CD14-positive monocyte (primary cell): ENCODE data around the gene CARD6. TPM values are rescaled to one million over a fixed set of nuclear protein-coding genes. Genes with fewer than 3 reads are reported as not detected.
"Not testable (repeated sequence)": the region's sequence is repeated elsewhere in the genome, so short reads cannot be mapped to it uniquely, and the experiment has no call there.

Experiments
- DNase-seq, 3 donors: peaks; one replicate each; pipeline ENCODE4 v3.0.0-alpha.2; 2011 to 2022
- H2AFZ ChIP-seq: 2 replicates; pipeline ENCODE4 v1.6.0; 2012; ENCODE audit warnings: mild to moderate bottlenecking, low read depth, low read length, inconsistent platforms; ENCODE audit not compliant: insufficient read depth, poor library complexity, severe bottlenecking
- H3K27ac ChIP-seq, 2 donors: 1 replicate in 1 of 2; 2 replicates in 1 of 2; pipeline ENCODE4 v1.5.1; 2012 to 2013; ENCODE audit warnings: low read length in 2 of 2, control low read depth in 1 of 2, inconsistent platforms in 1 of 2, low read depth in 1 of 2, mild to moderate bottlenecking in 1 of 2
- H3K27me3 ChIP-seq, 2 donors: one replicate each; pipeline versions ENCODE4 v1.6.0 to v1.6.1; 2011 to 2013; ENCODE audit warnings: low read length in 2 of 2; ENCODE audit not compliant: control insufficient read depth in 2 of 2, insufficient read depth in 2 of 2
- H3K36me3 ChIP-seq, 2 donors: replicated peaks in 1 of 2; 1 replicate in 1 of 2; 2 replicates in 1 of 2; pipeline versions ENCODE4 v1.5.1 to v1.6.1; 2012 to 2013; ENCODE audit warnings: low read length in 2 of 2, control low read depth in 1 of 2, inconsistent platforms in 1 of 2, mild to moderate bottlenecking in 1 of 2; ENCODE audit not compliant: insufficient read depth in 2 of 2, control insufficient read depth in 1 of 2
- H3K4me1 ChIP-seq, 2 donors: 1 replicate in 1 of 2; 2 replicates in 1 of 2; pipeline versions ENCODE4 v1.5.1 to v1.6.1; 2012 to 2013; ENCODE audit warnings: low read length in 2 of 2, control low read depth in 1 of 2, inconsistent platforms in 1 of 2, mild to moderate bottlenecking in 1 of 2, moderate library complexity in 1 of 2; ENCODE audit not compliant: insufficient read depth in 2 of 2, control insufficient read depth in 1 of 2
- H3K4me2 ChIP-seq: replicated peaks from 2 replicates; pipeline ENCODE3; 2012; ENCODE audit warnings: low read length, moderate library complexity, mild to moderate bottlenecking; ENCODE audit not compliant: poor library complexity, severe bottlenecking; ENCODE audit errors: extremely low read depth
- H3K4me3 ChIP-seq, 3 experiments: fragments of 200-600 bp in 1 of 3; sonication (generic) in 1 of 3; replicated peaks in 1 of 3; 1 replicate in 2 of 3; 2 replicates in 1 of 3; pipeline ENCODE4 v1.5.1; 2011 to 2013; ENCODE audit warnings: low read length in 3 of 3, mild to moderate bottlenecking in 3 of 3, control low read depth in 2 of 3, low read depth in 2 of 3, inconsistent platforms in 1 of 3, moderate library complexity in 1 of 3
- H3K79me2 ChIP-seq: 2 replicates; pipeline ENCODE4 v1.6.0; 2012; ENCODE audit warnings: mild to moderate bottlenecking, control low read depth, inconsistent platforms, low read length, moderate library complexity; ENCODE audit not compliant: insufficient read depth
- H3K9ac ChIP-seq: 2 replicates; pipeline ENCODE4 v1.6.0; 2017; ENCODE audit warnings: low read length, mild to moderate bottlenecking; ENCODE audit not compliant: insufficient read depth, poor library complexity, severe bottlenecking
- H3K9me3 ChIP-seq, 2 donors: replicated peaks in 1 of 2; 1 replicate in 1 of 2; 2 replicates in 1 of 2; pipeline versions ENCODE4 v1.5.1 to v1.6.1; 2012 to 2013; ENCODE audit warnings: low read length in 2 of 2, control low read depth in 1 of 2; ENCODE audit not compliant: control insufficient read depth in 1 of 2, insufficient read depth in 1 of 2
- H4K20me1 ChIP-seq: 2 replicates; pipeline ENCODE4 v1.6.0; 2012; ENCODE audit warnings: mild to moderate bottlenecking, low read length, control low read depth, moderate library complexity; ENCODE audit not compliant: insufficient read depth
- H3K27ac Mint-ChIP-seq, 7 donors: one replicate each; pipeline ENCODE4 v1.8.0; 2020; ENCODE audit warnings: mild to moderate bottlenecking in 7 of 7, mixed read lengths in 7 of 7, moderate library complexity in 6 of 7, inconsistent platforms in 2 of 7
- H3K27me3 Mint-ChIP-seq, 3 donors: one replicate each; pipeline ENCODE4 v1.8.0; 2021 to 2022; ENCODE audit warnings: low read depth in 3 of 3, mild to moderate bottlenecking in 3 of 3, mixed read lengths in 3 of 3, moderate library complexity in 3 of 3, inconsistent platforms in 1 of 3
- H3K36me3 Mint-ChIP-seq, 2 donors: one replicate each; pipeline ENCODE4 v1.8.0; 2020; ENCODE audit warnings: mixed read lengths in 2 of 2, inconsistent platforms in 1 of 2, mild to moderate bottlenecking in 1 of 2
- H3K4me1 Mint-ChIP-seq: one replicate; pipeline ENCODE4 v1.8.0; 2020; ENCODE audit warnings: mild to moderate bottlenecking, mixed read lengths
- H3K4me3 Mint-ChIP-seq, 2 donors: one replicate each; pipeline ENCODE4 v1.8.0; 2020; ENCODE audit warnings: mild to moderate bottlenecking in 2 of 2, mixed read lengths in 2 of 2, moderate library complexity in 1 of 2
- H3K9me3 Mint-ChIP-seq, 7 donors: one replicate each; pipeline ENCODE4 v1.8.0; 2020 to 2022; ENCODE audit warnings: mixed read lengths in 7 of 7, mild to moderate bottlenecking in 6 of 7, moderate library complexity in 6 of 7, inconsistent platforms in 2 of 7
- CTCF ChIP-seq: fragments of 200-600 bp; IDR thresholded peaks from one replicate; pipeline ENCODE4 v1.8.0; 2022; ENCODE audit warnings: antibody characterized with exemption, mild to moderate bottlenecking
- WGBS: methylation state at CpG from one replicate; pipeline ENCODE4 v1.1.5; 2013; ENCODE audit warnings: missing lambda C conversion rate; ENCODE audit not compliant: insufficient coverage; 5-methylcytosine and 5-hydroxymethylcytosine counted together
- intact Hi-C, 2 donors: fragments of 100-400 bp; cut with micrococcal nuclease; formaldehyde crosslinking; loops; one replicate each; pipeline versions ENCODE4 v1.15.0 to v1.15.1; 2023
- polyA plus RNA-seq, 3 donors: library from polyadenylated mRNA; depleted of rRNA in 1 of 3; unstranded in 2 of 3; stranded (reverse) in 1 of 3; fragments of 300-500 nt in 2 of 3; fragments of >200 nt in 1 of 3; fragmentation: Illumina TruSeq in 2 of 3; gene quantifications; 1 replicate in 2 of 3; 2 replicates in 1 of 3; pipeline ENCODE4 v1.2.3, GENCODE V29; 2012 to 2021

Gene CARD6
- polyA plus RNA-seq, 3 donors: 5.8 to 15.6 (median 10.6) TPM

GRCh38 chr5:40882291-40882690, 41.1 kb downstream of the CARD6 start:
- H3K4me3 Mint-ChIP-seq: no peak overlapping the region
- Histone ChIP-seq H3K79me2 (no peaks in the 10 kb centered on the region), H3K4me2 (no peak overlapping the region), H3K36me3 (no peaks in the 10 kb centered on the region), H4K20me1 (no peaks in the 10 kb centered on the region), H3K27ac (no peak overlapping the region), H3K4me3 (no peak overlapping the region), H2AFZ (no peak overlapping the region), H3K9me3 (peaks cover 3 to 4% of the 10 kb centered on the region in 2 donors), H3K4me1 (no peaks in the 10 kb centered on the region), H3K27me3 (no peaks in the 10 kb centered on the region), H3K9ac (no peak overlapping the region)
- intact Hi-C loops: no loop called here
- H3K27ac Mint-ChIP-seq: no peak overlapping the region
- peaks cover 3 to 11% (median 6%) of the 10 kb centered on the region in 7 donors for H3K9me3 Mint-ChIP-seq
- DNase-seq: no peak
- H3K36me3 Mint-ChIP-seq: no peaks in the 10 kb centered on the region
- H3K27me3 Mint-ChIP-seq: peaks cover 0 to 3% (median 0%) of the 10 kb centered on the region in 3 donors
- no peak for TF ChIP-seq CTCF
- peaks cover 3% of the 10 kb centered on the region for H3K4me1 Mint-ChIP-seq
- WGBS: 94% methylated on average over 4 of the region's 4 CpGs

GRCh38 chr5:40883051-40883450, 41.9 kb downstream of the CARD6 start:
- H3K4me2 ChIP-seq, H3K9ac ChIP-seq, H3K36me3 Mint-ChIP-seq, H3K9me3 ChIP-seq, H3K27me3 Mint-ChIP-seq, DNase-seq, H3K4me1 Mint-ChIP-seq, H3K79me2 ChIP-seq, H3K4me1 ChIP-seq, H3K27ac ChIP-seq, H4K20me1 ChIP-seq, H2AFZ ChIP-seq, H3K4me3 Mint-ChIP-seq, H3K36me3 ChIP-seq, H3K27ac Mint-ChIP-seq, H3K9me3 Mint-ChIP-seq, H3K27me3 ChIP-seq, H3K4me3 ChIP-seq, intact Hi-C loops: not testable (repeated sequence)
- no CpG with 5 or more reads among the region's 1 CpG for WGBS

- 88% methylated on average over 9 of the region's 10 CpGs for WGBS
- H3K27me3 ChIP-seq, H3K79me2 ChIP-seq, H3K27me3 Mint-ChIP-seq, H3K9me3 ChIP-seq, H3K9ac ChIP-seq, H3K27ac Mint-ChIP-seq, H4K20me1 ChIP-seq, H3K4me2 ChIP-seq, H3K4me3 Mint-ChIP-seq, DNase-seq, intact Hi-C loops, H3K4me1 Mint-ChIP-seq, H3K27ac ChIP-seq, H3K4me3 ChIP-seq, H3K36me3 Mint-ChIP-seq, H3K36me3 ChIP-seq, H3K4me1 ChIP-seq, H2AFZ ChIP-seq: not testable (repeated sequence)
- peaks cover 1 to 10% (median 6%) of the 10 kb centered on the region in 7 donors for H3K9me3 Mint-ChIP-seq
These were observed 54.6 kb downstream of the CARD6 start for GRCh38 chr5:40895440-40896425.
